Naive thymus-derived CD8-positive, alpha-beta T cell (primary cell): ENCODE results near the gene PRPSAP1. TPM values are rescaled to one million over a fixed set of nuclear protein-coding genes. Genes with fewer than 3 reads are reported as not detected.
A peak's percentile ranks its signal among the peaks of the same experiment; 100 is the strongest.

Experiments
- ATAC-seq, 2 donors: fragments of 150-1000 bp; cut with Tn5 transposase in 1 of 2; sonication (Bioruptor Pico), chemical (Tn5 transposase) in 1 of 2; 1 replicate in 1 of 2; 2 replicates in 1 of 2; pipeline ENCODE4 v1.10.0; 2021; ENCODE audit warnings: mild to moderate bottlenecking in 2 of 2, moderate library complexity in 2 of 2
- POLR2A ChIA-PET: fragments of 350-600 bp; sonication (Branson Sonifier 250); formaldehyde crosslinking; loops from one replicate; lab custom pipeline; 2021; ENCODE audit warnings: antibody characterized with exemption; lab: Charles Lee
- DNase-seq, 10 donors: peaks; one replicate each; pipeline versions ENCODE4 v3.0.0 to v3.0.0-alpha.2; 2020 to 2022
- H3K27ac Mint-ChIP-seq, 10 donors: one replicate each; pipeline ENCODE4 v1.8.0; 2020 to 2022; ENCODE audit warnings: mild to moderate bottlenecking in 10 of 10, mixed read lengths in 10 of 10, moderate library complexity in 4 of 10, inconsistent platforms in 1 of 10
- H3K27me3 Mint-ChIP-seq, 5 donors: one replicate each; pipeline ENCODE4 v1.8.0; 2021 to 2022; ENCODE audit warnings: mixed read lengths in 5 of 5
- H3K36me3 Mint-ChIP-seq, 3 donors: one replicate each; pipeline ENCODE4 v1.8.0; 2020 to 2022; ENCODE audit warnings: mixed read lengths in 3 of 3, mild to moderate bottlenecking in 2 of 3, inconsistent platforms in 1 of 3
- H3K4me1 Mint-ChIP-seq, 4 donors: one replicate each; pipeline ENCODE4 v1.8.0; 2021 to 2022; ENCODE audit warnings: mixed read lengths in 4 of 4
- H3K4me3 Mint-ChIP-seq, 10 donors: one replicate each; pipeline ENCODE4 v1.8.0; 2020 to 2022; ENCODE audit warnings: mild to moderate bottlenecking in 10 of 10, mixed read lengths in 10 of 10, moderate library complexity in 6 of 10, inconsistent platforms in 1 of 10
- H3K9me3 Mint-ChIP-seq, 9 donors: one replicate each; pipeline ENCODE4 v1.8.0; 2020 to 2022; ENCODE audit warnings: mixed read lengths in 9 of 9, mild to moderate bottlenecking in 3 of 9, inconsistent platforms in 1 of 9, moderate library complexity in 1 of 9
- polyA plus RNA-seq, 3 donors: library from polyadenylated mRNA; unstranded; fragments of 300-500 nt; fragmentation: Illumina TruSeq; gene quantifications; one replicate each; pipeline ENCODE4 v1.2.3, GENCODE V29; 2021
- total RNA-seq, 8 experiments: library from RNA in 2 of 8; stranded (reverse) in 2 of 8; gene quantifications; one replicate each; pipeline ENCODE4 v1.2.3 and lab custom pipeline; 2021 to 2026

PRPSAP1 gene
- total and polyA plus RNA-seq, 5 experiments from 2014 or later = 37.9 to 62.9 (median 44.7) TPM

- H3K4me1 Mint-ChIP-seq = peaks cover 35 to 79% (median 64%) of the 10 kb centered on the region in 4 donors
- DNase-seq (peak; percentile 90 to 99 (median 98)), ATAC-seq (peak; percentile 80 to 86)
- peak within 1 kb of the TSS; percentile 91 to 98 (median 96) for H3K27ac Mint-ChIP-seq
- POLR2A ChIA-PET = interaction anchor here (0.5 to 31.3 kb wide), 25 partner anchors 1 to 660 kb away, joined by 3 to 923 read pairs (median 4); partner anchors contain the start of genes FOXJ1, MRPL38, RNF157 and UBALD2
- H3K27me3 Mint-ChIP-seq = no peaks in the 10 kb centered on the region
- no peaks in the 10 kb centered on the region for H3K9me3 Mint-ChIP-seq
- peaks cover 0 to 30% (median 7%) of the 10 kb centered on the region in 3 donors for H3K36me3 Mint-ChIP-seq
- peak within 1 kb of the TSS; percentile 88 to 97 (median 92) for H3K4me3 Mint-ChIP-seq
Measured at GRCh38 chr17:76264755-76265623, 88.7 kb downstream of the PRPSAP1 start, which contains the start of gene UBALD2. Gene UBALD2, plus strand, starts transcription at chr17:76265348. Its CDS starts 158 bp downstream, at chr17:76265506.

GRCh38 chr17:76264425-76264754 lies 89.3 kb downstream of the PRPSAP1 start:
- H3K36me3 Mint-ChIP-seq = peaks cover 0 to 25% (median 7%) of the 10 kb centered on the region in 3 donors
- POLR2A ChIA-PET = interaction anchor here (0.7 to 31.3 kb wide), 23 partner anchors 1 to 652 kb away, joined by 3 to 923 read pairs (median 5); partner anchors contain the start of genes FOXJ1, MRPL38, RNF157 and UBALD2
- no peak for ATAC-seq
- H3K27me3 Mint-ChIP-seq = no peaks in the 10 kb centered on the region
- DNase-seq = no peak
- peak overlapping the region; percentile 58 to 91 (median 81) for H3K4me3 Mint-ChIP-seq
- H3K9me3 Mint-ChIP-seq = no peaks in the 10 kb centered on the region
- H3K4me1 Mint-ChIP-seq = peaks cover 30 to 79% (median 61%) of the 10 kb centered on the region in 4 donors
- H3K27ac Mint-ChIP-seq = peak overlapping the region; percentile 86 to 98 (median 93)

GRCh38 chr17:76263896-76264295 lies 89.8 kb downstream of the PRPSAP1 start:
- H3K4me3 Mint-ChIP-seq = peak overlapping the region in 5 of 10 donors; percentile 58 to 89 (median 82)
- no peak for DNase-seq

GRCh38 chr17:76262732-76263344 lies 90.9 kb downstream of the PRPSAP1 start:
- Mint-ChIP-seq H3K4me1 (peaks cover 24 to 69% (median 50%) of the 10 kb centered on the region in 4 donors), H3K27ac (peak overlapping the region; percentile 89 to 98 (median 92)), H3K36me3 (peaks cover 0 to 10% (median 2%) of the 10 kb centered on the region in 3 donors), H3K4me3 (peak overlapping the region; percentile 21 to 86 (median 60)), H3K9me3 (peaks cover 0 to 2% (median 0%) of the 10 kb centered on the region in 9 donors), H3K27me3 (no peaks in the 10 kb centered on the region)
- no peak for ATAC-seq
- POLR2A ChIA-PET = interaction anchor here (0.8 to 31.3 kb wide), 8 partner anchors 1 to 138 kb away, joined by 3 to 923 read pairs (median 24); partner anchors contain the start of genes FOXJ1, RNF157 and UBALD2
- DNase-seq = peak in 2 of 10 donors; percentile 26 to 28

More at GRCh38 chr17:76263896-76264295, 89.8 kb downstream of the PRPSAP1 start:
- POLR2A ChIA-PET = interaction anchor here (1.0 to 31.3 kb wide), 12 partner anchors 0 to 160 kb away, joined by 3 to 923 read pairs (median 20); partner anchors contain the start of genes FOXJ1, RNF157 and UBALD2
- H3K4me1 Mint-ChIP-seq = peaks cover 26 to 76% (median 58%) of the 10 kb centered on the region in 4 donors
- H3K27ac Mint-ChIP-seq = peak overlapping the region; percentile 90 to 98 (median 93)
- peaks cover 0 to 20% (median 7%) of the 10 kb centered on the region in 3 donors for H3K36me3 Mint-ChIP-seq
- ATAC-seq = no peak
- no peaks in the 10 kb centered on the region for H3K9me3 Mint-ChIP-seq
- no peaks in the 10 kb centered on the region for H3K27me3 Mint-ChIP-seq

- peak in 1 of 10 donors; percentile 35 for DNase-seq
- no peaks in the 10 kb centered on the region for H3K27me3 Mint-ChIP-seq
- POLR2A ChIA-PET = interaction anchor here (0.5 to 31.3 kb wide), 8 partner anchors 2 to 993 kb away, joined by 3 to 923 read pairs (median 5); partner anchors contain the start of genes FOXJ1, RNF157 and UBALD2
- H3K9me3 Mint-ChIP-seq = peaks cover 0 to 6% (median 2%) of the 10 kb centered on the region in 9 donors
- H3K4me1 Mint-ChIP-seq = peaks cover 25 to 61% (median 48%) of the 10 kb centered on the region in 4 donors
- no peak for ATAC-seq
- peaks cover 0 to 4% (median 3%) of the 10 kb centered on the region in 3 donors for H3K36me3 Mint-ChIP-seq
- H3K27ac Mint-ChIP-seq = peak overlapping the region in 9 of 10 donors; percentile 87 to 98 (median 92)
- H3K4me3 Mint-ChIP-seq = peak overlapping the region in 7 of 10 donors; percentile 2 to 73 (median 50)
Measured at GRCh38 chr17:76261421-76262215, 92.1 kb downstream of the PRPSAP1 start.

GRCh38 chr17:76260669-76261068 lies 93.0 kb downstream of the PRPSAP1 start:
- no peaks in the 10 kb centered on the region for H3K27me3 Mint-ChIP-seq
- peaks cover 26 to 68% (median 57%) of the 10 kb centered on the region in 4 donors for H3K4me1 Mint-ChIP-seq
- H3K27ac Mint-ChIP-seq = peak overlapping the region in 8 of 10 donors; percentile 12 to 82 (median 60)

GRCh38 chr17:76260220-76260619 lies 93.5 kb downstream of the PRPSAP1 start:
- peaks cover 29 to 72% (median 61%) of the 10 kb centered on the region in 4 donors for H3K4me1 Mint-ChIP-seq
- DNase-seq (no peak), ATAC-seq (no peak)
- POLR2A ChIA-PET = interaction anchor here (1.3 to 31.3 kb wide), 5 partner anchors 3 to 104 kb away, joined by 3 to 923 read pairs (median 527); partner anchors contain the start of genes RNF157 and UBALD2
- peak overlapping the region in 5 of 10 donors; percentile 33 to 83 (median 81) for H3K27ac Mint-ChIP-seq
- H3K4me3 Mint-ChIP-seq = no peak overlapping the region
- peaks cover 0 to 4% (median 3%) of the 10 kb centered on the region in 3 donors for H3K36me3 Mint-ChIP-seq
- peaks cover 0 to 7% (median 2%) of the 10 kb centered on the region in 9 donors for H3K9me3 Mint-ChIP-seq
- no peaks in the 10 kb centered on the region for H3K27me3 Mint-ChIP-seq

More at GRCh38 chr17:76260669-76261068, 93.0 kb downstream of the PRPSAP1 start:
- H3K9me3 Mint-ChIP-seq = peaks cover 0 to 7% (median 2%) of the 10 kb centered on the region in 9 donors
- peak overlapping the region in 1 of 10 donors; percentile 14 for H3K4me3 Mint-ChIP-seq
- POLR2A ChIA-PET = interaction anchor here (1.3 to 31.3 kb wide), 5 partner anchors 3 to 105 kb away, joined by 3 to 923 read pairs (median 527); partner anchors contain the start of genes RNF157 and UBALD2
- peaks cover 0 to 4% (median 3%) of the 10 kb centered on the region in 3 donors for H3K36me3 Mint-ChIP-seq
- ATAC-seq (no peak), DNase-seq (no peak)

Other genes with a start within 250 kb of the PRPSAP1 start
- gene FOXJ1, start 212.7 kb downstream of the PRPSAP1 start, total RNA-seq = 1 to 10 TPM; 3.4 to 3.7 TPM
- gene FOXJ1, start 212.7 kb downstream of the PRPSAP1 start, polyA plus RNA-seq = 1 to 10 TPM in 2 of 3 donors, under 1 TPM in 1; 0.28 to 2.8 (median 1.8) TPM
- gene RNF157, start 113.4 kb downstream of the PRPSAP1 start, total RNA-seq = 10 to 100 TPM; 46.1 to 46.4 TPM
- 10 to 100 TPM in 2 of 3 donors, 1 to 10 TPM in 1; 4.9 to 29.4 (median 10.5) TPM for gene RNF157, start 113.4 kb downstream of the PRPSAP1 start, polyA plus RNA-seq
- 100 to 1,000 TPM; 111 to 122 TPM for gene UBALD2, start 88.6 kb downstream of the PRPSAP1 start, total RNA-seq
- gene UBALD2, start 88.6 kb downstream of the PRPSAP1 start, polyA plus RNA-seq = 1 to 10 TPM; 6.6 to 9.7 (median 8.2) TPM
- gene QRICH2, start 45.6 kb downstream of the PRPSAP1 start, total RNA-seq = 1 to 10 TPM; 6.5 to 8.3 TPM
- under 1 TPM; 0.13 to 0.59 (median 0.23) TPM for gene QRICH2, start 45.6 kb downstream of the PRPSAP1 start, polyA plus RNA-seq
- under 1 TPM; 0.85 to 0.91 TPM for gene SPHK1, start 30.7 kb upstream of the PRPSAP1 start, total RNA-seq
- gene SPHK1, start 30.7 kb upstream of the PRPSAP1 start, polyA plus RNA-seq = under 1 TPM in 2 of 3 donors, not detected in 1; 0.31 to 0.37 TPM
- gene UBE2O, start 99.2 kb upstream of the PRPSAP1 start, total RNA-seq = 10 to 100 TPM; 49.7 to 50.4 TPM
- 10 to 100 TPM in 2 of 3 donors, 1 to 10 TPM in 1; 8.8 to 14.4 (median 10.6) TPM for gene UBE2O, start 99.2 kb upstream of the PRPSAP1 start, polyA plus RNA-seq
- not detected for gene AANAT, start 113.7 kb upstream of the PRPSAP1 start, total RNA-seq
- gene AANAT, start 113.7 kb upstream of the PRPSAP1 start, polyA plus RNA-seq = not detected
- gene RHBDF2, start 147.5 kb upstream of the PRPSAP1 start, total RNA-seq = 10 to 100 TPM; 59.4 to 62.4 TPM
- gene RHBDF2, start 147.5 kb upstream of the PRPSAP1 start, polyA plus RNA-seq = 10 to 100 TPM in 1 of 3 donors, 1 to 10 TPM in 2; 4.8 to 10.2 (median 6.2) TPM
- 1 to 10 TPM in 1 of 2 experiments, under 1 TPM in 1; 0.52 to 2.1 TPM for gene CYGB, start 183.8 kb upstream of the PRPSAP1 start, total RNA-seq
- gene CYGB, start 183.8 kb upstream of the PRPSAP1 start, polyA plus RNA-seq = 1 to 10 TPM in 1 of 3 donors, under 1 TPM in 2; 0.40 to 1.0 (median 0.53) TPM
- gene PRCD, start 186.1 kb upstream of the PRPSAP1 start, total RNA-seq = 1 to 10 TPM; 4.0 to 5.3 TPM
- 10 to 100 TPM in 1 of 3 donors, 1 to 10 TPM in 2; 5.0 to 11.4 (median 7.1) TPM for gene PRCD, start 186.1 kb upstream of the PRPSAP1 start, polyA plus RNA-seq
- under 1 TPM in 1 of 2 experiments, not detected in 1; 0.44 TPM for gene ST6GALNAC2, start 231.9 kb upstream of the PRPSAP1 start, total RNA-seq
- 1 to 10 TPM in 1 of 3 donors, not detected in 2; 1.1 TPM for gene ST6GALNAC2, start 231.9 kb upstream of the PRPSAP1 start, polyA plus RNA-seq